Measurements from ENCODE around the gene BIRC7. TPM values are rescaled to one million over a fixed set of nuclear protein-coding genes. Genes with fewer than 3 reads are reported as not detected.
A peak's percentile ranks its signal among the peaks of the same experiment; 100 is the strongest.

BIRC7 gene
- total RNA-seq, 2 experiments from 2014 or later = 0.14 TPM; not detected in 1

DNA sequence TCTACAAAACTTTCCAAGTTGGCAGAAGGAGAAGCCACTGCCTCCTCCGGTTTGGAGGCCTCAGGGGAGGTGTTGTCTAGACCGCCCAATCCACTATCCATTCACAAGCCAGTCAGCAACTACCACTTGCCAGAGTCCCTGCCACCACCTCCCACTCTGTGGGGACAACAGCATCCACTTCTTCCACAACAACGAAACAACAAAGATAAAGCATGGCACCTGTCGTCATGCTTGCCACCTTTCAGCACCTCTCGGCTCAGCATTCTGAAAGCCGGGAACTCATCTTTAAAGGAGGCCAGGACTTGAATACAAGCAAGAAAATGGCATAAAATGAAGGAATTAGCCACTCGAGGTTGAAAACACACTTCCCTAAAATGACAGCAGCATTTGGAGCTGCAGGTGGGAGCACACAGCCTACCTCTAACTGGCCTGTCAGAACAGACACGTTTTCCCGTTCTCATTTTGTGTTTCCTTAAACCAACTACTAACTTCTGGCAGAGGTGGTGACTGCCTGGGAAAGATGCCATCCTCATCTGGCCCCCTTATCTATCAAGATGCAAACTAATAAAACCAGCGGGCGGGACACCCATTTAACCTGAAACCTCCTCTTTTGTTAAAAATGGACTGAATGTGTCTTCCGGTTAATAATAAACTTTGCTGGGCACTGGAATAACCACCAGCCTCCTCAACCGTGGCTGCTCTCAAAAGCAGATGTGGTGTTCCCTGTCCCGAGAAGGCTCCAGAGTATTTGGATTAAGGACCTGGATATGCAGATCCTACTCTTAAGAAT is 41.5 kb upstream of the BIRC7 start:
- Mint-ChIP-seq H3K27me3 (no peaks in the 10 kb centered on the region), H3K4me1 (peaks cover 17% of the 10 kb centered on the region), H3K4me3 (no peak overlapping the region), H3K27ac (no peak overlapping the region), H3K9me3 (ENCODE audit: low read depth) (no peaks in the 10 kb centered on the region), H3K36me3 (ENCODE audit: low read depth) (peaks cover 24% of the 10 kb centered on the region)
- POLR2A ChIA-PET = no interaction called here
- intact Hi-C loops (cut with DNase I, micrococcal nuclease) = no loop called here
- ATAC-seq (no peak), DNase-seq (no peak)
- CTCF ChIA-PET = no interaction called here

DNA sequence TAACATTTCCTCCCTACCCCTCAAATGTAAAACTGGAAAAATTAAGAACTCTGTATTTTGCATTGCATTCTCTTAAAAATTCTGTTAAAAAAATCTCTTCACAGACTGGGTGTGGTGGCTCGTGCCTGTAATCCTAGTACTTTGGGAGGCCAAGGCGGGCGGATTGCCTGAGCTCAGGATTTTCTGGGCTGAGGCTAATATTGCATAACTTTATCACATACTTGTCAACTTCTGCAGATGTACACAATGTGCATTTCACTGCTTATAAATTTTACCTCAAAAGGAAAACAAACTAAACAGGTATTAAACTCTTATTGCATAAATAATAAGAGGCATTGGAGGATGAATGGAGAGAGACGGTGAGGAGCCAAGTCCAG is 40.9 kb upstream of the BIRC7 start:
- Mint-ChIP-seq H3K4me3 (no peak overlapping the region), H3K36me3 (ENCODE audit: low read depth) (peaks cover 24% of the 10 kb centered on the region), H3K9me3 (ENCODE audit: low read depth) (no peaks in the 10 kb centered on the region), H3K4me1 (peaks cover 21% of the 10 kb centered on the region), H3K27ac (no peak overlapping the region), H3K27me3 (no peaks in the 10 kb centered on the region)
- DNase-seq = no peak
- ChIA-PET POLR2A (no interaction called here), CTCF (no interaction called here)
- ATAC-seq = no peak
- intact Hi-C loops (cut with DNase I, micrococcal nuclease) = no loop called here

DNA sequence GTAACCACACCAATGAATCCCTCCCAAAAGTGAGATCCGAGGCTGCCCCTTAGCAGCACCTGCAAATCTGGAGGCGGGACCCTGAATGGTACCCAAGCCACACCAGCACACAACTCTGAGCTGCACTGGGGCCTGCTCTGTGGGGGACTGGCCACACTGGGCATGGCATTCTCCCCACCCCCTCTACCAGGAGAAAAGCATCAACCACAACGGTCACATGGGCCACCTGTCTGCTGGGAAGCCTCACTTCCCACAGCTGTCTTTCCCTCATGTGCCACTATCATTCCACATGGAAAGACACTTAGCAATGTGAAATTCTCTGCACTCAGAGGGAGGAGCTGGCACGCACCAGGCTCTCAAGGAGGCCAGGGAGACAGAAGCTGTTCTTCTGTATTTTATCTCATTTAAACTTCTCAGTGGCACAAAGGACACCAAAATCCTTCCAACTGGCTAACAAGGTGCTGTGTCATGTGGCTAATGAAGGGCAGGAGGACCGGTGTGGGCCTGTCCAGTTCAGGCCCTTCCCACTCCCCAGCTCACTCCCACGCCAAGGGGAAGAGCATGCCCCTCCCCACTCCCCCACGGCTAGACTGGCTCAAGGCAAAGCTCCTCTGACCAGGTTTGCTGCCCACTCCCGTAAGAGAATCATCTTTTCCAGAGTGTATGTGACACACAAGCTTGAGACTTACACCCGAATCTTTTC is 38.8 kb upstream of the BIRC7 start:
- ATAC-seq (no peak), DNase-seq (no peak)
- H3K4me3 Mint-ChIP-seq = no peak overlapping the region
- intact Hi-C loops (cut with DNase I, micrococcal nuclease) = no loop called here
- peak overlapping the region; percentile 42 for H3K27ac Mint-ChIP-seq
- no peaks in the 10 kb centered on the region for H3K27me3 Mint-ChIP-seq
- ChIA-PET CTCF (no interaction called here), POLR2A (no interaction called here)
- H3K9me3 Mint-ChIP-seq (ENCODE audit: low read depth) = no peaks in the 10 kb centered on the region
- peaks cover 30% of the 10 kb centered on the region for H3K36me3 Mint-ChIP-seq (ENCODE audit: low read depth)
- peaks cover 29% of the 10 kb centered on the region for H3K4me1 Mint-ChIP-seq

GRCh38 chr20:63198606-63199005 is 37.1 kb upstream of the BIRC7 start:
- Mint-ChIP-seq H3K27me3 (no peaks in the 10 kb centered on the region), H3K36me3 (ENCODE audit: low read depth) (peaks cover 42% of the 10 kb centered on the region), H3K4me3 (no peak overlapping the region), H3K4me1 (peaks cover 29% of the 10 kb centered on the region), H3K9me3 (ENCODE audit: low read depth) (no peaks in the 10 kb centered on the region), H3K27ac (no peak overlapping the region)
- ATAC-seq (no peak), DNase-seq (no peak)
- ChIA-PET CTCF (interaction anchor here (0.7 to 1.6 kb wide), 3 partner anchors 16 to 20 kb away, joined by 3 to 6 read pairs (median 4); no protein-coding TSS in a partner anchor), POLR2A (interaction anchor here (0.7 kb wide), 1 partner anchor 82 kb away, joined by 3 read pairs; no protein-coding TSS in a partner anchor)
- intact Hi-C loops (cut with DNase I, micrococcal nuclease) = no loop called here

DNA sequence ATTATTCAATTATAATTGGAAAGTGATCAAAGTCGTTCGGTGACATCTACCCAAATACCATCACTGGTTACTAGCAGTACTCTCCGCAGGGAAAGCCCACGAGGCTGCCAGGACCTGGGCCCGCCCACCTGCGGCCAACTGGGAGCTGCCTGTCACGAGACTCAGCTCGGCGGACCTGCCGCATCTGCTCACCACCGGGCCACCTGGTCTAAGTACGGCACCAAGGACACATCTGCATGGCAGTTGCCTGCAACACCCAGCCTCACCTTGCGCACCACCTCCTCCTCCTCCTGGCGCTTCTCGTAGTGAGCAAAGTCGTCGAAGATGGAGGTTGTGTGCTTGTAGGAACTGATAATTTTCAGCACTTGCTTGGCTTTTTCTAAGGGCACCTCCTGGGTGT is 33.7 kb upstream of the BIRC7 start:
- H3K4me1 Mint-ChIP-seq = peaks cover 23% of the 10 kb centered on the region
- ATAC-seq (no peak), DNase-seq (no peak)
- intact Hi-C loops (cut with DNase I, micrococcal nuclease) = no loop called here
- POLR2A ChIA-PET = no interaction called here
- no peaks in the 10 kb centered on the region for H3K27me3 Mint-ChIP-seq
- CTCF ChIA-PET = no interaction called here
- peaks cover 55% of the 10 kb centered on the region for H3K36me3 Mint-ChIP-seq (ENCODE audit: low read depth)
- no peaks in the 10 kb centered on the region for H3K9me3 Mint-ChIP-seq (ENCODE audit: low read depth)
- no peak overlapping the region for H3K4me3 Mint-ChIP-seq
- no peak overlapping the region for H3K27ac Mint-ChIP-seq

DNA sequence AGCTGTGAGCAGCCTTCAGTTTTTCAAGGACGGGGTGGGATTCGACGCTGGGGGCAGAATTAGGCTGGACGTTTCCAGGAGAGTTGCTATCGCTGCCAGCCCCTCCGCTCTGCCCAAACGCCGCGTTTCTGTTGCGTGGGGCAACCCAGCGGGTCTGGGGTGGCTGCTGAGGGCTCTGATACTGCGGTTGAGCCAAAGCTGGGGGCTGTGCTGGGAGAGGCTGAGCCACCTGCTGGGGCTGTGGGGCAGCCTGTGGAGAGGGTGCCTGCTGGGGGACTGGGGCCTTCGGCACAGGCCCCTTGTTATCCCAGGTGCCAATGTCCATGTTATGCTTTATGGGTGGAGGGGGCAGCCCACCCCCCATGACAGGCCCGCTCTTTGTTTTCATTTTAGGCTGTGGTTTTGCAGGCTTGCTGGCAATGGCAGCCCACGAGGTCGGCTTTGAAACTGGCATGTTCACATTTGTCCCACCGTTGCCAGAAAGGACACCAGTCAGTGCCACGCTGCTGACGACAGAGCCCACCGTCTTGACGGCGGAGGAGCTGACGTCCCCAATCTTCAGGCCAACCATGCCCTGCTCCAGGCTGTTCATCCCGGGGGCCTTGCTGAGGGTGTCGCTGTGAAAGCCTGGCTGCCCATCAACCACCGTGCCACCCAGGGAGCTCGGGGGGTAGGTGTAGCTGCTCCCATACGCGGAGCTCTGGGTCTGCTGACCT is 32.7 kb upstream of the BIRC7 start:
- peaks cover 51% of the 10 kb centered on the region for H3K36me3 Mint-ChIP-seq (ENCODE audit: low read depth)
- no peaks in the 10 kb centered on the region for H3K27me3 Mint-ChIP-seq
- no peak overlapping the region for H3K27ac Mint-ChIP-seq
- intact Hi-C loops (cut with DNase I, micrococcal nuclease) = no loop called here
- ATAC-seq (no peak), DNase-seq (no peak)
- peaks cover 16% of the 10 kb centered on the region for H3K4me1 Mint-ChIP-seq
- ChIA-PET CTCF (interaction anchor here (0.6 kb wide), 1 partner anchor 11 kb away, joined by 4 read pairs; no protein-coding TSS in a partner anchor), POLR2A (no interaction called here)
- no peak overlapping the region for H3K4me3 Mint-ChIP-seq
- H3K9me3 Mint-ChIP-seq (ENCODE audit: low read depth) = no peaks in the 10 kb centered on the region

DNA sequence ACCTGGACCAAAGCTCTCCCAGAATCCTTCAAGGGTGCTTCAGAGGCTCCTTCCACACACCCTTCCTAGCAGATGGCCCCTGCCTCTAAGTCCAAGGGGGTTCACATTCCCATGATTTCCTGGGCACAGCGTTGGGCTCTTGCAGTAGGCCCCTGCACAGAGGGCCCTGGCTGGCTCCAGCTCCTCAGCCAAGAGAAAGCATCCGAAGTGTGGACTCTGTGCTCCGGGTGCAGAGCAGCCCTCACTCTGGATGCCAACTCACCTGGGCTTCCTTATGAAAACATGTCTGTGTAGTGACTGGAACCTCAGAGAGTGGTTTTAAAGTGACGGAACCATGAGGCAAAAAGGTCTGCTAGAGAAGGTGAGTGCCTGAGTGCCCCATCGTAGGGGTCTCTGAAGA is 31.3 kb upstream of the BIRC7 start:
- ChIA-PET POLR2A (interaction anchor here (1.1 kb wide), 1 partner anchor 11 kb away, joined by 4 read pairs; the partner anchor contains the start of gene YTHDF1), CTCF (interaction anchor here (0.8 to 1.2 kb wide), 2 partner anchors 19 to 833 kb away, joined by 3 to 5 read pairs; no protein-coding TSS in a partner anchor)
- Mint-ChIP-seq H3K27me3 (no peaks in the 10 kb centered on the region), H3K4me3 (no peak overlapping the region), H3K36me3 (ENCODE audit: low read depth) (peaks cover 49% of the 10 kb centered on the region), H3K9me3 (ENCODE audit: low read depth) (no peaks in the 10 kb centered on the region), H3K4me1 (peaks cover 16% of the 10 kb centered on the region), H3K27ac (no peak overlapping the region)
- DNase-seq = no peak
- intact Hi-C loops (cut with DNase I, micrococcal nuclease) = no loop called here
- no peak for ATAC-seq

DNA sequence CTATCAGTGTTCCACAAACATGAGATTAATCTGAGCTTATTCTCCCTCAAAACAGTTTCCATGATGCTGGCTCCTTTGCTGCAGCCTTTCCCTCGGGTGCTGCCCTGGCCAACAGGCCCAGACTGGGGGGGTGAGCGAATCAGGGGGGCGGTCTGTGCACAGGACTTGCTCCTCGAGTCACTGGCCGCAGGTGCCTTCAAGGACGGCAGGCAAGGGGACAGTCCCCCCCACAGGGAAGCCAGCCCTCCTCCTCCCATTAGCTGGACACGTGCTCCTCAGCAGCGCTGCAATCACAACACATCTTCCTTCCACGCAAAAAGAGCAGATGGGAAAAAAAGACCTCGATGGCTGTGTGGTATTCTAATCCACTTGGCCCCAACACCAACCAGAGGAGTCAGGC is 29.8 kb upstream of the BIRC7 start:
- H3K27ac Mint-ChIP-seq = no peak overlapping the region
- DNase-seq (no peak), ATAC-seq (no peak)
- peaks cover 24% of the 10 kb centered on the region for H3K4me1 Mint-ChIP-seq
- H3K27me3 Mint-ChIP-seq = no peaks in the 10 kb centered on the region
- intact Hi-C loops (cut with DNase I, micrococcal nuclease) = no loop called here
- no peaks in the 10 kb centered on the region for H3K9me3 Mint-ChIP-seq (ENCODE audit: low read depth)
- ChIA-PET CTCF (no interaction called here), POLR2A (no interaction called here)
- peaks cover 56% of the 10 kb centered on the region for H3K36me3 Mint-ChIP-seq (ENCODE audit: low read depth)
- H3K4me3 Mint-ChIP-seq = no peak overlapping the region

DNA sequence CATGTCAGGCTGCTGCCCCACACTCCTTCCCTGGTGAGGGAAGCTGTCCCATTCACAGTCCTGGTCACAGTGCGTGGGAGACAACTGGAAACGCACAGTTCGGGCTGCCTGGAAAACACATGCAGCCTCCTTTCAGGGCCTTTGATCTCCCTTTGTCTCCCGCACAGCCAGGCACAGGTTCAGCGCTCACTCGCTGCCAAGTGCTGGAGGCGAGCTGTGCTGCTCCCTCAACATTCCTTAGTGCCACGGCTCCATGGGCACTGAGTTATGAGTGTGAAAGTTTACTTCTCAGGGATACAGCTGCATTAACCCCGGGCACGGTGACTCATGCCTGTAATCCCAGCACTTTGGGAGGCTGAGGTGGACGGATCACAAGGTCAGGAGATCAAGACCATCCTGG is 28.8 kb upstream of the BIRC7 start:
- intact Hi-C loops (cut with DNase I, micrococcal nuclease) = no loop called here
- ChIA-PET POLR2A (interaction anchor here (0.6 kb wide), 1 partner anchor 348 kb away, joined by 3 read pairs; no protein-coding TSS in a partner anchor), CTCF (no interaction called here)
- ATAC-seq (no peak), DNase-seq (no peak)
- Mint-ChIP-seq H3K27me3 (no peaks in the 10 kb centered on the region), H3K27ac (no peak overlapping the region), H3K36me3 (ENCODE audit: low read depth) (peaks cover 51% of the 10 kb centered on the region), H3K4me1 (peaks cover 21% of the 10 kb centered on the region), H3K4me3 (no peak overlapping the region), H3K9me3 (ENCODE audit: low read depth) (no peaks in the 10 kb centered on the region)

DNA sequence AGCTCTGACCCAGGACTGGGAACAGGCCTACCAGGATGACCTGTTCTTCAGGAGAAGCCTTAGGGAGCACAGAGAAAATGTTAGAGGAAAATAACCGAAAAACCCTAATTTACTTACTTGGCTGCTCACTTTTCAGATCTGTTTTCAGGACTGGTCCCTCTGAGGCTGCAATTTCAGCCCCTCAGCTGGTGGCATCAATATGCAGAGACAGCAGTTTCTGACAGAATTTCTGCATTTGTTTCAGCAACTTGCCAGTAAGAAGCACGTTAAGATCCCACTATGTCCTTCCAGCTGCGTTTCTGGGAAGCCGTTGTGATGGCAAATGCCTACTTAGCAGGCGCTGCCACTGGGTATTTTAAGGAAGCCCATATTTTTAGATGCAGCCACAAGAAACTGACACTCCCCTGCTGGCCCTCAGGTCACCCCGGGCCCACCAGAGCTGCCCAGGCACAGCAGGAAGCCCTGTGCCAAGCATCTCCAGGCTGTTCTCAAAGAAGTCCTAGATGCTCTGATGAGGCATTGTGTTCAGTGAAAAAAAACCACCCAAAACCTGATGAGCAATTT is 27.3 kb upstream of the BIRC7 start:
- H3K27me3 Mint-ChIP-seq = no peaks in the 10 kb centered on the region
- ChIA-PET POLR2A (no interaction called here), CTCF (interaction anchor here (1.5 kb wide), 2 partner anchors 15 to 17 kb away, joined by 6 to 8 read pairs; no protein-coding TSS in a partner anchor)
- no peaks in the 10 kb centered on the region for H3K9me3 Mint-ChIP-seq (ENCODE audit: low read depth)
- H3K4me3 Mint-ChIP-seq = no peak overlapping the region
- H3K4me1 Mint-ChIP-seq = peaks cover 37% of the 10 kb centered on the region
- DNase-seq (no peak), ATAC-seq (no peak)
- intact Hi-C loops (cut with DNase I, micrococcal nuclease) = no loop called here
- no peak overlapping the region for H3K27ac Mint-ChIP-seq
- peaks cover 55% of the 10 kb centered on the region for H3K36me3 Mint-ChIP-seq (ENCODE audit: low read depth)

DNA sequence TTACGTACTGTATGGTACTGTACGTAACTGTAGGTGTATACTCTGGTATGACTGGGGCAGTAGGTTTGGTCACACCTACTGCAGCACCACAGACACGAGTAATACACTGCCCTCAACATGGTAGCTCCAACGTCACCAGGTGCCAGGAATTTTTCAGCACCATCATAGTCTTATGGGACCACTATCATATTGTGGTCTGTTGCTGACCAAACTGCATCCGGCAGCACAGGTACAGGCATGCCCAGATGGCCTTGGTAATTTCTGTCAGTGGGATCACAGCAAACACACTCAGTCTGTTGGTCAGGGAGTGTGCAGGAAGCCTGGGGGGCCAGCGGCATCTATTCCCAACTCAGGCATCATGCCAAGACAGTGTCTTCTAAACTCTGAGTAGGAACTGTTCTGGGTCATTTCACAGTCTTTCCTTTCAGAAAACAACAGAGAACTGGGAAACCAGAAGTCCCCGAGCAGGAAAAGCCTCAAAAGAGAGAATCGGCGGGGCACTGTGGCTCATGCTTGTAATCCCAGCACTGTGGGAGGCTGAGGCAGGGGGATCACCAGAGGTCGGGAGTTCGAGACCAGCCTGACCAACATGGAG is 25.6 kb upstream of the BIRC7 start:
- POLR2A ChIA-PET = no interaction called here
- ATAC-seq (no peak), DNase-seq (no peak)
- intact Hi-C loops (cut with DNase I, micrococcal nuclease) = loop anchor here in 1 of 2 experiments (10.0 kb wide), 2 partner anchors 655 to 765 kb away; partner anchors contain the start of genes ABHD16B, SAMD10 and TPD52L2
- H3K4me3 Mint-ChIP-seq = no peak overlapping the region
- peaks cover 54% of the 10 kb centered on the region for H3K4me1 Mint-ChIP-seq
- CTCF ChIA-PET = no interaction called here
- no peaks in the 10 kb centered on the region for H3K9me3 Mint-ChIP-seq (ENCODE audit: low read depth)
- H3K27me3 Mint-ChIP-seq = no peaks in the 10 kb centered on the region
- H3K27ac Mint-ChIP-seq = peak overlapping the region; percentile 61
- peaks cover 59% of the 10 kb centered on the region for H3K36me3 Mint-ChIP-seq (ENCODE audit: low read depth)

Data from activated CD4-positive, alpha-beta T cell treated with anti-CD3 and anti-CD28 coated beads for 36 hours (primary cell).